Neutrophil (primary cell): Measurements from ENCODE around the gene NSMCE3.

Source experiments
- H3K27ac ChIP-seq: fragments of 200-600 bp; sonication (generic); 2 replicates; pipeline ENCODE4 v1.5.1; 2016; ENCODE audit warnings: mild to moderate bottlenecking, moderate library complexity
- H3K27me3 ChIP-seq: fragments of 200-600 bp; sonication (generic); 2 replicates; pipeline ENCODE4 v1.6.0; 2016; ENCODE audit warnings: mild to moderate bottlenecking
- H3K36me3 ChIP-seq: fragments of 200-600 bp; sonication (generic); 2 replicates; pipeline ENCODE4 v1.5.1; 2017
- H3K4me1 ChIP-seq, 2 experiments: fragments of 200-600 bp in 1 of 2; sonication (generic) in 1 of 2; 1 replicate in 1 of 2; 2 replicates in 1 of 2; pipeline versions ENCODE4 v1.5.1 to v1.6.1; 2013 to 2016; ENCODE audit warnings: low read depth in 1 of 2, low read length in 1 of 2, mild to moderate bottlenecking in 1 of 2, moderate library complexity in 1 of 2; ENCODE audit not compliant: control insufficient read depth in 1 of 2, insufficient read depth in 1 of 2
- H3K4me3 ChIP-seq, 2 experiments: fragments of 200-600 bp in 1 of 2; sonication (generic) in 1 of 2; 1 replicate in 1 of 2; 2 replicates in 1 of 2; pipeline ENCODE4 v1.5.1; 2013 to 2016; ENCODE audit warnings: low read depth in 1 of 2, low read length in 1 of 2, mild to moderate bottlenecking in 1 of 2, moderate library complexity in 1 of 2
- H3K9me3 ChIP-seq: fragments of 200-600 bp; sonication (generic); 2 replicates; pipeline ENCODE4 v1.5.1; 2016
- CTCF ChIP-seq: fragments of 200-600 bp; sonication (generic); IDR thresholded peaks from 2 replicates; pipeline ENCODE4 v1.5.1; 2016; ENCODE audit warnings: antibody characterized with exemption

NSMCE3 gene

DNA sequence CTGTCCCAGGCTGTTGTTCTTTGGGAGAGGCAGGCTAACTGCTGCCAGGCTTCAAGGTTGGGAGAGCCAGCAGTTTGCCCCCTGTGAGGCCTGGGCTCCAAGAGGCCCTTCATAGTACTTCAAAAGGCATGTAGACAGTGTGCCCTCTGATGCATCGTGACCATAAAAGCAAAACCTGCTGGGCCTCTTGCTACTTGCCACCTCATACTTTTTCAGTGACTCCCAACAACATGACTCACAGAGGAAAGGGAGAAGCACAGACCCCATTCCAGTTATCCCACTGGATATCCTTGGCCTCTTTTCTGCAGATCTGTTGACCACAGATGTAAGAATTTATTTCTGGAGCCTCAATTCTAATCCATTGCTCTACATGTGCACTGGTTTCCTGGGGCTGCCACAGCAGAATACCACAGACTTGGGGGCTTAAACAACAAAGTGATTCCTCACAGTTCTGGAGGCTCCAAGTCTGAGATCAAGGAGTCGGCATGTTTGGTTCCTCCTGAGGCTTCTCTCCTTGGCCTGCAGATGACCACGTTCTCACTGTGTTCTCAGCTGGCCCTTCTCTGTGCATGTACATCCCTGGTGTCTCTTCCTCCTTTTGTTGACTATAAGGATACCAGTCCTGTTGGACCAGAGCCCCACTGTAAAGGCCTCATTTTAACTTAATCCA, 8.9 kb upstream of the NSMCE3 start:
- Histone ChIP-seq H3K27ac (no peak overlapping the region), H3K4me1 (no peaks in the 10 kb centered on the region), H3K9me3 (no peaks in the 10 kb centered on the region), H3K4me3 (no peak overlapping the region), H3K36me3 (no peaks in the 10 kb centered on the region), H3K27me3 (peaks cover 38% of the 10 kb centered on the region)
- no peak for TF ChIP-seq CTCF

DNA sequence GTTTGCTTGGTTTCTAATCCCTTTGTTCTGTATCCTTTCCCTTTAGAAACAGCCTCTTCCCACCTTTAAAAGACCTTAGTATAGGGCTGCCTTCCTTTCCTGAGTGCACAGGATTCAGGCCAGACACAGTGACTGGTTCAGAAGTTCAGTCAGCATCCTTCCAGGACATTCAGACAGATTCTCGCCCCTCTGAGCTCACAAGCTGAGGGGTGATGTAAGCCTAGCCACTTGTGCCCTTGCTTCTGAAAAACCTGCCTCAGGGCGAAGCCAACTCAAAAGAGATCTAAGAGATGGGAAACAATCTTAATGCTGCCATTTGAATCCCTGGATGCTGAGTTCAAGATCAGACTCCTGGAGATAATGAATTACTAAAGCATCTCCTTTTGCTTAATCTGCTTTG, 6.7 kb upstream of the NSMCE3 start:
- Histone ChIP-seq H3K4me1 (no peaks in the 10 kb centered on the region), H3K36me3 (no peaks in the 10 kb centered on the region), H3K27me3 (peaks cover 39% of the 10 kb centered on the region), H3K4me3 (no peak overlapping the region), H3K9me3 (no peaks in the 10 kb centered on the region), H3K27ac (no peak overlapping the region)
- TF ChIP-seq CTCF, result no peak

DNA sequence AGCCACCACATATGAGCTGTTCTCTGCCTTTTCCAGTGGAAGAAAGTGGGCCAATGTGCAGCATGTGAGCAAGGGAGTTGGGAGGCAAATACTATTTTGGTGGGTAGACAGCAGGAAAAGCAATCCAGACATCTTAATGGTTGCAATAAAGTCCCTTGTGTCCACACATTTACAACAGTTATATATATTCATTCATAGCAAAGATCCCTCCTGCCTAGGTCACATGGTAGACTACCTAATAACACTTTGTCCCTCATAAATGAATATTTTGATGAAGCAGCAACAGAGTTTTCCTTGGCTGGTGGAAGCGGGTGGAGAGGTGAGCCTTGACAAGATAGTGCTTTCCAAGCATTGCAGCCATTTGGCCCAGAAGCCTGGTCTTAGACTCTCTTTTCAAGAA, 6.2 kb upstream of the NSMCE3 start:
- H3K4me1 ChIP-seq, result no peaks in the 10 kb centered on the region
- H3K27ac ChIP-seq, result no peak overlapping the region
- H3K9me3 ChIP-seq, result no peaks in the 10 kb centered on the region
- H3K36me3 ChIP-seq, result no peaks in the 10 kb centered on the region
- peaks cover 35% of the 10 kb centered on the region for H3K27me3 ChIP-seq
- no peak overlapping the region for H3K4me3 ChIP-seq
- no peak for TF ChIP-seq CTCF

GRCh38 chr15:29274946-29275345, 5.3 kb upstream of the NSMCE3 start:
- Histone ChIP-seq H3K9me3 (no peaks in the 10 kb centered on the region), H3K27me3 (peaks cover 26% of the 10 kb centered on the region), H3K4me3 (no peak overlapping the region), H3K27ac (no peak overlapping the region), H3K36me3 (no peaks in the 10 kb centered on the region), H3K4me1 (peaks cover 5% of the 10 kb centered on the region in 2 experiments)
- no peak for TF ChIP-seq CTCF

DNA sequence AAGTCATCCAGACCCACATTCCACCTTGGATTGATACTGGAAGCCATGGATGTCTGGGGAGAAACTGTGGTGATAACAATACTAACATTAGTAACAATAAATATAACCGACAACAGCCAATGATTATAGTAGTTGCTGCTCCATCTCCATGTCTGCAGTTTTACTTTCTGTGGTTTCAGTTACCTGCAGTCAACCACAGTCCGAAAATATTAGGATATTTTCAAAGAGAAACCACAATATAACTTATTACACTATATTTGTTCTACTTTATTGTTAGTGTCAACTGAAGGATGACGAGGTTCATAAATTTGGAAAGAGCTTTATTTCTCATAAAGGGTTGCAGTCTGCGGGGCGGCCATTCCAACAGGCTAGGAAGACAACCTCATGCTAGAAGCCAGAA, 2.6 kb upstream of the NSMCE3 start:
- H3K4me1 ChIP-seq, result peaks cover 14 to 16% of the 10 kb centered on the region in 2 experiments
- no peak overlapping the region for H3K27ac ChIP-seq

More for the DNA sequence above, 2.6 kb upstream of the NSMCE3 start:
- Histone ChIP-seq H3K36me3 (no peaks in the 10 kb centered on the region), H3K9me3 (no peaks in the 10 kb centered on the region), H3K27me3 (peaks cover 34% of the 10 kb centered on the region), H3K4me3 (no peak overlapping the region)
- no peak for TF ChIP-seq CTCF
